K562 (cell line): ENCODE results near the gene CHERP. TPM values are rescaled to one million over a fixed set of nuclear protein-coding genes. Genes with fewer than 3 reads are reported as not detected.

ENCODE experiments used
- ATAC-seq: fragments of 200-7000 bp; cut with Tn5 transposase; 3 replicates; pipeline ENCODE4 v1.9.1; 2020; ENCODE audit warnings: moderate library complexity
- BruUV-seq: library from RNA; stranded (reverse); fragments of 400-500 nt; replicated peaks from 2 replicates; lab custom pipeline; 2021; lab: Mats Ljungman, UMichigan
- CTCF ChIA-PET: fragments of 300-600 bp; formaldehyde crosslinking; extraction: SDS; loops from one replicate; lab custom pipeline; 2021; ENCODE audit warnings: low intra/inter-chr PET ratio; lab: Yijun Ruan, JAX
- POLR2A ChIA-PET: fragments of 300-600, 350-650 bp; sonication (Branson Sonifier 250); formaldehyde crosslinking; extraction: SDS; loops from one replicate; lab custom pipeline; 2021; ENCODE audit warnings: antibody characterized with exemption, inconsistent platforms; lab: Yijun Ruan, JAX
- DNase-seq, 4 experiments: peaks; one replicate each; pipeline versions ENCODE4 v3.0.0 to v3.0.0-alpha.2; 2011 to 2018; ENCODE audit warnings: low spot score in 3 of 4, mixed read lengths in 3 of 4; ENCODE audit errors: extremely low read depth in 1 of 4
- FAIRE-seq: peaks from 2 replicates; lab custom pipeline; 2011; peaks lifted over from hg19 to GRCh38; lab: Jason Lieb, UNC
- H2AFZ ChIP-seq: 2 replicates; pipeline ENCODE4 v1.6.0; 2011; ENCODE audit warnings: low read depth, low read length, control low read depth, inconsistent platforms
- H3K27ac ChIP-seq: fragments of 200-600 bp; 3 replicates; pipeline ENCODE4 v1.8.0; 2011; ENCODE audit warnings: low read depth, mild to moderate bottlenecking, control low read depth, inconsistent platforms, low read length, moderate library complexity, mixed read lengths; ENCODE audit errors: extremely low read depth
- H3K27me3 ChIP-seq, 2 experiments: fragments of 300-600 bp in 1 of 2; 2 replicates in 1 of 2; 3 replicates in 1 of 2; pipeline versions ENCODE4 v1.6.0 to v1.8.0; 2011; ENCODE audit warnings: inconsistent platforms in 2 of 2, low read length in 2 of 2, mild to moderate bottlenecking in 1 of 2, mixed read lengths in 1 of 2, moderate library complexity in 1 of 2; ENCODE audit not compliant: control insufficient read depth in 2 of 2, insufficient read depth in 2 of 2
- H3K36me3 ChIP-seq: fragments of 300-600 bp; 3 replicates; pipeline ENCODE4 v1.8.0; 2011; ENCODE audit warnings: mild to moderate bottlenecking, low read length, inconsistent platforms; ENCODE audit not compliant: control insufficient read depth, insufficient read depth
- H3K4me1 ChIP-seq, 2 experiments: fragments of 200-600 bp in 1 of 2; replicated peaks in 1 of 2; 2 replicates in 1 of 2; 3 replicates in 1 of 2; pipeline versions ENCODE4 v1.5.1 to v1.8.0; 2011; ENCODE audit warnings: inconsistent platforms in 2 of 2, low read length in 2 of 2, mild to moderate bottlenecking in 1 of 2, mixed read lengths in 1 of 2, moderate library complexity in 1 of 2; ENCODE audit not compliant: control insufficient read depth in 2 of 2, insufficient read depth in 2 of 2
- H3K4me2 ChIP-seq: 2 replicates; pipeline ENCODE4 v1.6.1; 2011; ENCODE audit warnings: low read length, control low read depth, inconsistent platforms, mixed read lengths; ENCODE audit not compliant: insufficient read depth
- H3K4me3 ChIP-seq: fragments of 200-600 bp; sonication (generic), shearing (Covaris generic); 2 replicates; pipeline ENCODE4 v1.5.1; 2016; ENCODE audit warnings: control low read depth, inconsistent platforms
- H3K79me2 ChIP-seq: fragments of 200-600 bp; 3 replicates; pipeline ENCODE4 v1.8.0; 2011; ENCODE audit warnings: low read length, inconsistent platforms; ENCODE audit not compliant: control insufficient read depth, insufficient read depth
- H3K9ac ChIP-seq, 2 experiments: 2 replicates each; pipeline versions ENCODE4 v1.6.0 to v1.6.1; 2011; ENCODE audit warnings: low read depth in 2 of 2, low read length in 2 of 2, control low read depth in 1 of 2, inconsistent platforms in 1 of 2, mild to moderate bottlenecking in 1 of 2, mixed read lengths in 1 of 2; ENCODE audit not compliant: insufficient read depth in 1 of 2
- H3K9me1 ChIP-seq: one replicate; pipeline ENCODE4 v1.6.0; 2011; ENCODE audit warnings: inconsistent platforms, mild to moderate bottlenecking, low read length, moderate library complexity; ENCODE audit not compliant: control insufficient read depth, insufficient read depth
- H3K9me3 ChIP-seq: replicated peaks from 2 replicates; pipeline ENCODE4 v1.5.1; 2011; ENCODE audit warnings: low read depth, low read length, inconsistent platforms; ENCODE audit not compliant: control insufficient read depth, insufficient read depth
- H4K20me1 ChIP-seq: replicated peaks from 2 replicates; pipeline ENCODE4 v1.6.1; 2011; ENCODE audit warnings: low read length, inconsistent platforms, mixed read lengths; ENCODE audit not compliant: control insufficient read depth, insufficient read depth
- CCAR2 ChIP-seq: fragments of 200-400 bp; formaldehyde crosslinking; IDR thresholded peaks from 2 replicates; pipeline ENCODE4 v1.6.1; 2017; ENCODE audit warnings: mild to moderate bottlenecking, low read depth, low read length
- HMGN3 ChIP-seq: IDR thresholded peaks from 2 replicates; pipeline ENCODE4 v1.6.1; 2011; ENCODE audit warnings: borderline replicate concordance, low read depth, mild to moderate bottlenecking, mixed read lengths, low read length; ENCODE audit not compliant: insufficient read length; ENCODE audit errors: extremely low read depth
- MYNN ChIP-seq, 2 experiments: sonication (generic); formaldehyde crosslinking in 1 of 2; IDR thresholded peaks; 2 replicates each; pipeline versions ENCODE4 v1.5.0 to v1.6.1; 2016 to 2020; ENCODE audit warnings: antibody characterized with exemption in 1 of 2, missing genetic modification reagents in 1 of 2
- POLR2A ChIP-seq: fragments of 450-650 bp; conservative IDR thresholded peaks from 2 replicates; pipeline ENCODE4 v1.6.1; 2016
- POLR2B ChIP-seq: fragments of 450-650 bp; IDR thresholded peaks from 2 replicates; pipeline ENCODE4 v1.6.1; 2018; ENCODE audit warnings: low read depth; ENCODE audit not compliant: partially characterized antibody
- POLR2G ChIP-seq: fragments of 200-400 bp; formaldehyde crosslinking; IDR thresholded peaks from 2 replicates; pipeline ENCODE4 v1.6.1; 2017; ENCODE audit warnings: low read depth, mild to moderate bottlenecking, antibody characterized with exemption, low read length, moderate library complexity
- RBM15 ChIP-seq: fragments of 200-400 bp; formaldehyde crosslinking; IDR thresholded peaks from 2 replicates; pipeline ENCODE4 v1.6.1; 2018; ENCODE audit warnings: mild to moderate bottlenecking, low read length, moderate library complexity; ENCODE audit not compliant: insufficient read depth
- RBM22 ChIP-seq: fragments of 200-400 bp; formaldehyde crosslinking; IDR thresholded peaks from 2 replicates; pipeline ENCODE4 v1.6.1; 2018; ENCODE audit warnings: low read length, low read depth; ENCODE audit not compliant: poor library complexity, severe bottlenecking
- RBM39 ChIP-seq: fragments of 200-400 bp; formaldehyde crosslinking; optimal IDR thresholded peaks from 2 replicates; pipeline ENCODE3; 2018; ENCODE audit warnings: low read depth, low read length
- TAF1 ChIP-seq: IDR thresholded peaks from 2 replicates; pipeline ENCODE4 v1.6.1; 2011; ENCODE audit warnings: mild to moderate bottlenecking, low read length, moderate library complexity; ENCODE audit not compliant: insufficient read depth, control insufficient read depth, severe bottlenecking; ENCODE audit errors: extremely low read depth
- ZNF197 ChIP-seq: fragments of 200-800 bp; sonication (Bioruptor generic); IDR thresholded peaks from 2 replicates; pipeline ENCODE4 v1.6.1; 2016; ENCODE audit warnings: low read depth, missing genetic modification characterization, missing compliant biosample characterization
- ZNF449 ChIP-seq: fragments of 250-450 bp; sonication (Bioruptor Pico); IDR thresholded peaks from 2 replicates; pipeline ENCODE4 v1.8.0; 2022; ENCODE audit warnings: moderate library complexity, mild to moderate bottlenecking, inconsistent platforms
- WGBS: fragments of 100-300 bp; shearing (Covaris generic); methylation state at CpG from one replicate; pipeline ENCODE4 v1.1.6; 2016; ENCODE audit warnings: low coverage, mixed read lengths; ENCODE audit not compliant: insufficient coverage; ENCODE audit errors: missing lambda C conversion rate; 5-methylcytosine and 5-hydroxymethylcytosine counted together
- in situ Hi-C: fragments of 300-500 bp; cut with MboI; formaldehyde crosslinking; loops from 4 replicates; pipeline ENCODE4 v1.15.0; 2018; ENCODE audit warnings: inconsistent platforms, mixed read lengths
- intact Hi-C: fragments of 100-400 bp; cut with micrococcal nuclease; formaldehyde crosslinking; loops from 2 replicates; pipeline ENCODE4 v1.14.2; 2022
- polyA plus RNA-seq, 8 experiments: library from polyadenylated mRNA; depleted of rRNA in 4 of 8; stranded (reverse) in 5 of 8; unstranded in 3 of 8; fragments of >200 nt; fragmentation: Nextera tagmentation in 2 of 8; fragmentation: Illumina TruSeq in 1 of 8; extraction: Ambion mirVana in 2 of 8; extraction: Trizol in 1 of 8; gene quantifications; 2 replicates each; pipeline versions ENCODE4 v1.2.1 to v1.2.3, GENCODE V29; 2011 to 2014; ENCODE audit warnings: inconsistent platforms in 1 of 8, missing spikeins in 1 of 8
- total RNA-seq, 7 experiments: library from RNA; depleted of rRNA in 6 of 7; stranded (reverse); fragments of >200 nt in 6 of 7; fragmentation: Illumina TruSeq in 2 of 7; extraction: Trizol in 2 of 7; gene quantifications; 2 replicates each; pipeline versions ENCODE4 v1.2.1 to v1.2.3, GENCODE V29; 2011 to 2021; ENCODE audit warnings: low replicate concordance in 1 of 7

Gene CHERP
- total and polyA plus RNA-seq, 9 of the 15 experiments (the other 6 are each of a cell fraction or from before 2014, with no cell fraction given) = 0.60 to 85.1 (median 7.8) TPM

- FAIRE-seq = peak; percentile 40
- no peak overlapping the region for H2AFZ ChIP-seq
- H3K79me2 ChIP-seq = no peaks in the 10 kb centered on the region
- no peaks in the 10 kb centered on the region for H3K27me3 ChIP-seq
- H3K4me2 ChIP-seq = no peak overlapping the region
- intact Hi-C loops = no loop called here
- H4K20me1 ChIP-seq = peaks cover 9% of the 10 kb centered on the region; the same call in 1 of the 2 replicates
- H3K27ac ChIP-seq = no peak overlapping the region
- TF ChIP-seq MYNN (IDR thresholded peaks at IDR 0.05) (peak; percentile 61; the same call in 1 of the 2 replicates), MYNN (CRISPR knock-in tag; IDR thresholded peaks at IDR 0.05) (no peak), RBM22 (peak; percentile 37), RBM15 (no peak), CCAR2 (no peak), POLR2A (peak; percentile 72; the same call in 1 of the 2 replicates), HMGN3 (no peak), POLR2G (peak; percentile 39; the same call in 1 of the 2 replicates), ZNF449 (CRISPR knock-in tag) (no peak), ZNF197 (CRISPR knock-in tag) (no peak), TAF1 (no peak), POLR2B (peak; percentile 52), RBM39 (no peak)
- no peak for DNase-seq
- 86% methylated on average over 14 of the region's 14 CpGs for WGBS
- no TSS peak for BruUV-seq
- ChIA-PET POLR2A (interaction anchor here (0.6 to 1.6 kb wide), 6 partner anchors 12 to 1707 kb away, joined by 3 to 6 read pairs (median 3); partner anchors contain the start of gene MED26), CTCF (no interaction called here)
- H3K9me1 ChIP-seq = no peaks in the 10 kb centered on the region
- H3K36me3 ChIP-seq = peaks cover 78% of the 10 kb centered on the region
- H3K4me1 ChIP-seq = peaks cover 0 to 14% of the 10 kb centered on the region in 2 experiments; a peak in 2 of 5 replicates
- in situ Hi-C loops = no loop called here
- H3K9me3 ChIP-seq = no peaks in the 10 kb centered on the region
- no peak overlapping the region for H3K4me3 ChIP-seq
- peak; percentile 15 for ATAC-seq
- no peak overlapping the region; a peak in 1 of 4 replicates for H3K9ac ChIP-seq
These were observed 25.2 kb downstream of the CHERP start for GRCh38 chr19:16516923-16517610.
